ENCODE results near the gene TBC1D22A. TPM values are rescaled to one million over a fixed set of nuclear protein-coding genes. Genes with fewer than 3 reads are reported as not detected.

The TBC1D22A gene
- total RNA-seq, 2 donors from 2014 or later: 28.9 to 31.3 TPM

DNA sequence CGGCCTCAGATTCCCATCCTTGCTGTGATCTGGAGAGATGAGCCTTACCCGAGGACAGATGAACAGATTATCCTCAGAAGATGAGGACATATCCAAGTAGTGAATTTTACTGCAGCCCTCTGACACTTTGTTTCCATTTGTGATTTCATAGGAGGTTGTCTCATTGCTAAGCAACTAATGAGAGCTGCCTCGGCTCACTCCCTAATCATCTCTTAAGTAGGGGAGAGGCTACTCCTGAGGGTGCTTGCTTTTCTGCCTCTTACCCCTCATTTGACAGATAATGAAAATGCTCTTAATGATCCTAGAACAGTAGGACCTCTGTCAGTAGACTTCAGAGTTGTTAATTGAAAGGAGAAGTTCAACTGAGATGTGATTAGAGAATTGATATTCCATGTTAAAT lies 150.9 kb downstream of the TBC1D22A start:
- no peaks in the 10 kb centered on the region for H3K9me3 ChIP-seq
- no peak overlapping the region for H3K27ac ChIP-seq
- DNase-seq (ENCODE audit: low spot score): no peak
- H3K4me3 ChIP-seq: no peak overlapping the region
- TF ChIP-seq, protein P1, sequence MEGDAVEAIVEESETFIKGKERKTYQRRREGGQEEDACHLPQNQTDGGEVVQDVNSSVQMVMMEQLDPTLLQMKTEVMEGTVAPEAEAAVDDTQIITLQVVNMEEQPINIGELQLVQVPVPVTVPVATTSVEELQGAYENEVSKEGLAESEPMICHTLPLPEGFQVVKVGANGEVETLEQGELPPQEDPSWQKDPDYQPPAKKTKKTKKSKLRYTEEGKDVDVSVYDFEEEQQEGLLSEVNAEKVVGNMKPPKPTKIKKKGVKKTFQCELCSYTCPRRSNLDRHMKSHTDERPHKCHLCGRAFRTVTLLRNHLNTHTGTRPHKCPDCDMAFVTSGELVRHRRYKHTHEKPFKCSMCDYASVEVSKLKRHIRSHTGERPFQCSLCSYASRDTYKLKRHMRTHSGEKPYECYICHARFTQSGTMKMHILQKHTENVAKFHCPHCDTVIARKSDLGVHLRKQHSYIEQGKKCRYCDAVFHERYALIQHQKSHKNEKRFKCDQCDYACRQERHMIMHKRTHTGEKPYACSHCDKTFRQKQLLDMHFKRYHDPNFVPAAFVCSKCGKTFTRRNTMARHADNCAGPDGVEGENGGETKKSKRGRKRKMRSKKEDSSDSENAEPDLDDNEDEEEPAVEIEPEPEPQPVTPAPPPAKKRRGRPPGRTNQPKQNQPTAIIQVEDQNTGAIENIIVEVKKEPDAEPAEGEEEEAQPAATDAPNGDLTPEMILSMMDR (IDR thresholded peaks at IDR 0.05): no peak
- no peaks in the 10 kb centered on the region for H3K4me1 ChIP-seq (ENCODE audit: control insufficient read depth in 1 of 2, low read depth in 2 of 2)
- H3K27me3 ChIP-seq (replicated peaks; ENCODE audit: insufficient read depth): no peaks in the 10 kb centered on the region
- ATAC-seq (ENCODE audit: insufficient number of reproducible peaks, low FRiP score, low read depth): no peak
- peaks cover 10% of the 10 kb centered on the region for H3K36me3 ChIP-seq

GRCh38 chr22:46914481-46914880 lies 152.0 kb downstream of the TBC1D22A start:
- Histone ChIP-seq H3K9me3 (no peaks in the 10 kb centered on the region), H3K36me3 (peaks cover 10% of the 10 kb centered on the region), H3K4me3 (no peak overlapping the region), H3K27me3 (replicated peaks; ENCODE audit: insufficient read depth) (no peaks in the 10 kb centered on the region), H3K27ac (no peak overlapping the region), H3K4me1 (ENCODE audit: control insufficient read depth in 1 of 2, low read depth in 2 of 2) (no peaks in the 10 kb centered on the region)
- DNase-seq (ENCODE audit: low spot score): no peak
- no peak for ATAC-seq (ENCODE audit: insufficient number of reproducible peaks, low FRiP score, low read depth)
- TF ChIP-seq, protein P1 (IDR thresholded peaks at IDR 0.05): no peak

GRCh38 chr22:46914916-46915894 lies 152.8 kb downstream of the TBC1D22A start:
- ATAC-seq (ENCODE audit: insufficient number of reproducible peaks, low FRiP score, low read depth) (no peak), DNase-seq (ENCODE audit: low spot score) (no peak)
- peaks cover 10% of the 10 kb centered on the region for H3K36me3 ChIP-seq
- no peaks in the 10 kb centered on the region for H3K4me1 ChIP-seq (ENCODE audit: control insufficient read depth in 1 of 2, low read depth in 2 of 2)
- no peak overlapping the region for H3K27ac ChIP-seq
- TF ChIP-seq, protein P1 (IDR thresholded peaks at IDR 0.05): no peak
- H3K4me3 ChIP-seq: no peak overlapping the region
- no peaks in the 10 kb centered on the region for H3K27me3 ChIP-seq (replicated peaks; ENCODE audit: insufficient read depth)
- H3K9me3 ChIP-seq: no peaks in the 10 kb centered on the region

DNA sequence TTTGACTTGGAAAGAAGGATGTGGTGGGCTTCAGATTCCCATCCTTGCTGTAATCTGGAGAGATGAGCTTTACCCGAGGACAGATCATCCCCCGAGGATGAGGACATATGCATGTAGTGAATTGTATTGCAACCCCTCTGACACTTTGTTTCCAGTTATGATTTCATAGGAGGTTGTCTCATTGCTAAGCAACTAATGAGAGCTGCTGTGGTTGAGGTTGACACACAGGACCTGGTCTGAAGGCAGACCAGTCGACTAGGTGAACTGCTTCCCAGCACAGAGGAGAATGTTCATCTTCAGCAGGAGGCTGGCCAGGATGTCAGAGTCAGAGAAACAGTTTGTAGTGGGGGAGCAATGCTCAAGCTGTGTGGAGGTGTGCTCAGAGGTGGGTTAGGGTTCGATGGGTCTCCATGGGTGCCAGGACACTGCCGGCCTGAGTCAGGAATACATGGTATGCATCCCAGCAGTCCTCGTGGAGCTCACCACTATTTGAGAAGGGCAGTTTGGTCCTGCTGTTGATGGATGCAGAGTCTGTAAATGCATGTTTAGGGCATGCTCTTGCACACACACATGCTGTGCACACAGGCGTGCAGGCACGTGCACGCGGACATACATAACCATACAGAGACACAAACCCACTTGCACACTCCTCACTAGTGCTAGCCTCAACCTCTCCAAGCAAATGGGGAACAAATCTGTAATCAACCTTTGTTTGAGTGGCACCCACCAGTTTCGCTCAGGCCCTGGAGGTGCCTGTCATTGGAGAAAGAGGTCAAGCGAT lies 153.7 kb downstream of the TBC1D22A start:
- DNase-seq (ENCODE audit: low spot score) (no peak), ATAC-seq (ENCODE audit: insufficient number of reproducible peaks, low FRiP score, low read depth) (no peak)
- no peaks in the 10 kb centered on the region for H3K9me3 ChIP-seq
- TF ChIP-seq, protein P1 (IDR thresholded peaks at IDR 0.05): no peak
- H3K27me3 ChIP-seq (replicated peaks; ENCODE audit: insufficient read depth): no peaks in the 10 kb centered on the region
- H3K36me3 ChIP-seq: peaks cover 10% of the 10 kb centered on the region
- no peaks in the 10 kb centered on the region for H3K4me1 ChIP-seq (ENCODE audit: control insufficient read depth in 1 of 2, low read depth in 2 of 2)
- H3K4me3 ChIP-seq: no peak overlapping the region
- H3K27ac ChIP-seq: no peak overlapping the region
